A549 (cell line): ENCODE results near the gene ZNF263. TPM values are rescaled to one million over a fixed set of nuclear protein-coding genes. Genes with fewer than 3 reads are reported as not detected.

Experiments
- ATAC-seq, 2 experiments: fragments of 200-7000 bp in 1 of 2; fragments of >200 bp in 1 of 2; cut with Nextera tagmentation in 1 of 2; cut with Tn5 transposase in 1 of 2; 3 replicates each; pipeline versions ENCODE4 v1.8.0 to v1.9.1; 2018 to 2020; ENCODE audit warnings: mild to moderate bottlenecking in 1 of 2, moderate library complexity in 1 of 2
- CTCF ChIA-PET: fragments of 300-600 bp; sonication (Branson Sonifier 250); formaldehyde crosslinking; extraction: SDS; loops from one replicate; lab custom pipeline; 2021; ENCODE audit warnings: antibody characterized with exemption, inconsistent platforms; lab: Yijun Ruan, JAX
- POLR2A ChIA-PET: fragments of 350-600 bp; formaldehyde crosslinking; extraction: SDS; loops from one replicate; lab custom pipeline; 2021; ENCODE audit warnings: antibody characterized with exemption, inconsistent platforms; lab: Yijun Ruan, JAX
- DNase-seq, 2 experiments: peaks; one replicate each; pipeline versions ENCODE4 v3.0.0 to v3.0.0-alpha.2; 2011 to 2016; ENCODE audit warnings: low read depth in 1 of 2, low spot score in 1 of 2
- FAIRE-seq: peaks from 2 replicates; lab custom pipeline; 2011; peaks lifted over from hg19 to GRCh38; lab: Jason Lieb, UNC
- H3K27ac ChIP-seq, 2 experiments: fragments of >200 bp; sonication (Bioruptor Twin); formaldehyde crosslinking; 3 replicates each; pipeline ENCODE4 v1.5.1; 2016 to 2017
- H3K4me1 ChIP-seq: fragments of >200 bp; sonication (Bioruptor Twin); formaldehyde crosslinking; 3 replicates; pipeline ENCODE4 v1.6.1; 2016
- H3K4me2 ChIP-seq: fragments of >200 bp; sonication (Bioruptor Twin); formaldehyde crosslinking; 3 replicates; pipeline ENCODE4 v1.6.1; 2016
- H3K4me3 ChIP-seq: fragments of >200 bp; sonication (Bioruptor Twin); formaldehyde crosslinking; 3 replicates; pipeline ENCODE4 v1.5.1; 2016
- H3K9me3 ChIP-seq: fragments of >200 bp; sonication (Bioruptor Twin); formaldehyde crosslinking; 3 replicates; pipeline ENCODE4 v1.6.1; 2016
- BCL3 ChIP-seq: fragments of >200 bp; sonication (Bioruptor Twin); formaldehyde crosslinking; IDR thresholded peaks from 3 replicates; pipeline ENCODE4 v1.6.1; 2016
- BHLHE40 ChIP-seq: IDR thresholded peaks from 2 replicates; pipeline ENCODE4 v1.6.1; 2012; ENCODE audit warnings: low read depth, low read length, inconsistent platforms
- CBX2 ChIP-seq: fragments of 200-600 bp; sonication (generic); IDR thresholded peaks from 2 replicates; pipeline ENCODE4 v1.6.1; 2016; ENCODE audit warnings: low read depth, mild to moderate bottlenecking, borderline replicate concordance
- CBX8 ChIP-seq: fragments of 200-600 bp; sonication (generic); IDR thresholded peaks from 2 replicates; pipeline ENCODE4 v1.6.1; 2016
- EHF ChIP-seq: fragments of 250-450 bp; sonication (Bioruptor Pico); IDR thresholded peaks from 2 replicates; pipeline ENCODE4 v1.5.0; 2020; ENCODE audit warnings: mild to moderate bottlenecking
- ELK1 ChIP-seq: fragments of 150-350 bp; IDR thresholded peaks from 2 replicates; pipeline ENCODE4 v1.6.1; 2014; ENCODE audit warnings: low read depth, mild to moderate bottlenecking, low read length
- FOSB ChIP-seq: fragments of 250-450 bp; sonication (Bioruptor Pico); IDR thresholded peaks from 2 replicates; pipeline ENCODE4 v1.5.0; 2020; ENCODE audit warnings: mild to moderate bottlenecking, moderate library complexity
- FOSL2 ChIP-seq, 2 experiments: fragments of 450-650 bp in 1 of 2; fragments of >200 bp in 1 of 2; sonication (Bioruptor Twin) in 1 of 2; formaldehyde crosslinking; IDR thresholded peaks; 2 replicates each; pipeline versions ENCODE4 v1.5.0 to v1.6.1; 2016 to 2020; ENCODE audit warnings: mild to moderate bottlenecking in 1 of 2, moderate library complexity in 1 of 2
- FOXS1 ChIP-seq: fragments of 250-450 bp; sonication (Bioruptor Pico); IDR thresholded peaks from 2 replicates; pipeline ENCODE4 v1.5.0; 2020; ENCODE audit warnings: mild to moderate bottlenecking, moderate library complexity
- GATA3 ChIP-seq: IDR thresholded peaks from 2 replicates; pipeline ENCODE4 v1.6.1; 2012; ENCODE audit warnings: borderline replicate concordance
- HES2 ChIP-seq: fragments of >200 bp; sonication (Bioruptor Twin); formaldehyde crosslinking; IDR thresholded peaks from 2 replicates; pipeline ENCODE4 v1.6.1; 2016
- HOXB13 ChIP-seq: fragments of 250-450 bp; sonication (Bioruptor Pico); IDR thresholded peaks from 2 replicates; pipeline ENCODE4 v1.5.0; 2020; ENCODE audit warnings: low read depth, mild to moderate bottlenecking, moderate library complexity
- JUN ChIP-seq, 2 experiments: fragments of >200 bp; sonication (Bioruptor Twin); formaldehyde crosslinking; IDR thresholded peaks; 2 replicates in 1 of 2; 3 replicates in 1 of 2; pipeline ENCODE4 v1.6.1; 2016 to 2017
- JUNB ChIP-seq: fragments of >200 bp; sonication (Bioruptor Twin); formaldehyde crosslinking; IDR thresholded peaks from 2 replicates; pipeline ENCODE4 v1.6.1; 2016
- KDM1A ChIP-seq: fragments of 200-600 bp; sonication (generic); IDR thresholded peaks from 2 replicates; pipeline ENCODE4 v1.6.1; 2016; ENCODE audit warnings: low read depth, mild to moderate bottlenecking
- MAFK ChIP-seq: fragments of 450-650 bp; IDR thresholded peaks from 2 replicates; pipeline ENCODE4 v1.6.1; 2014; ENCODE audit not compliant: partially characterized antibody
- MAZ ChIP-seq: fragments of 150-350 bp; IDR thresholded peaks from 2 replicates; pipeline ENCODE4 v1.6.1; 2014; ENCODE audit warnings: antibody characterized with exemption, low read depth, low read length, borderline replicate concordance
- NFE2L2 ChIP-seq: fragments of 150-350 bp; conservative IDR thresholded peaks from 2 replicates; pipeline ENCODE4 v1.6.1; 2014; ENCODE audit warnings: low read length
- NPAS2 ChIP-seq: fragments of 250-450 bp; sonication (Bioruptor Pico); IDR thresholded peaks from 2 replicates; pipeline ENCODE4 v1.8.0; 2022; ENCODE audit warnings: mild to moderate bottlenecking, moderate library complexity, borderline replicate concordance
- POLR2A ChIP-seq: IDR thresholded peaks from 2 replicates; pipeline ENCODE4 v1.6.1; 2012; ENCODE audit warnings: mild to moderate bottlenecking, low read length
- POLR2AphosphoS2 ChIP-seq: conservative IDR thresholded peaks from 2 replicates; pipeline ENCODE4 v1.6.1; 2012; ENCODE audit warnings: low read length, improper control_type of control experiment, inconsistent platforms
- RFX5 ChIP-seq: fragments of 450-650 bp; IDR thresholded peaks from 2 replicates; pipeline ENCODE4 v1.7.1; 2014; ENCODE audit warnings: antibody characterized with exemption, mild to moderate bottlenecking, moderate library complexity
- SMC3 ChIP-seq: fragments of >200 bp; sonication (Bioruptor Twin); formaldehyde crosslinking; IDR thresholded peaks from 3 replicates; pipeline ENCODE4 v1.6.1; 2018; ENCODE audit warnings: inconsistent platforms
- TP53 ChIP-seq: fragments of 250-450 bp; sonication (Bioruptor Pico); IDR thresholded peaks from 2 replicates; pipeline ENCODE4 v1.5.0; 2021; ENCODE audit warnings: mild to moderate bottlenecking, moderate library complexity
- ZC3H11A ChIP-seq: fragments of 450-650 bp; IDR thresholded peaks from 2 replicates; pipeline ENCODE4 v1.6.1; 2014; ENCODE audit warnings: antibody characterized with exemption, mild to moderate bottlenecking
- ZFP36 ChIP-seq: fragments of 450-650 bp; IDR thresholded peaks from 2 replicates; pipeline ENCODE4 v1.6.1; 2014; ENCODE audit warnings: borderline replicate concordance; ENCODE audit not compliant: partially characterized antibody
- WGBS: methylation state at CpG from one replicate; pipeline ENCODE4 v1.1.6; 2017; ENCODE audit errors: missing lambda C conversion rate; 5-methylcytosine and 5-hydroxymethylcytosine counted together
- polyA minus RNA-seq: library from RNA; depleted of rRNA, polyadenylated mRNA; stranded (reverse); fragments of >200 nt; gene quantifications from 2 replicates; pipeline ENCODE4 v1.2.3, GENCODE V29; 2011; rRNA and poly(A)+ RNA removed
- polyA plus RNA-seq, 4 experiments: library from polyadenylated mRNA; depleted of rRNA in 3 of 4; stranded (reverse); fragments of >200 nt; fragmentation: RNase III in 1 of 4; extraction: RNeasy Plus Mini Kit Qiagen cat#74134 plus additional on column Dnase treatment in 1 of 4; gene quantifications; 2 replicates in 3 of 4; 3 replicates in 1 of 4; pipeline ENCODE4 v1.2.3, GENCODE V29; 2011 to 2017
- TF ChIP-seq, protein P1 (sequence below): IDR thresholded peaks from 2 replicates; pipeline ENCODE4 v1.6.1; 2012
- TF ChIP-seq, protein P2 (sequence below): fragments of 250-450 bp; sonication (Bioruptor Pico); IDR thresholded peaks from 2 replicates; pipeline ENCODE4 v1.5.0; 2020; ENCODE audit warnings: low read depth, mild to moderate bottlenecking, moderate library complexity
- TF ChIP-seq, protein P3 (sequence below): fragments of 200-600 bp; sonication (generic); IDR thresholded peaks from 2 replicates; pipeline ENCODE4 v1.6.1; 2016; ENCODE audit warnings: antibody characterized with exemption, mild to moderate bottlenecking, moderate library complexity
- TF ChIP-seq, protein P4 (sequence below): fragments of >200 bp; sonication (Bioruptor Twin); formaldehyde crosslinking; IDR thresholded peaks from 3 replicates; pipeline ENCODE4 v1.5.1; 2016

The ZNF263 gene
- 20.9 and 38.4 TPM in 2 replicates for polyA plus RNA-seq (2011; rRNA removed)
- polyA plus RNA-seq (2012; cell fraction: cytosol; rRNA removed): 15.2 and 20.5 TPM in 2 replicates
- polyA plus RNA-seq (2012; cell fraction: nucleus; rRNA removed): 24.9 and 36.3 TPM in 2 replicates
- polyA plus RNA-seq (2017; fragmentation: RNase III; extraction: RNeasy Plus Mini Kit Qiagen cat#74134 plus additional on column Dnase treatment): 24.3 to 24.8 TPM (median 24.4 TPM) in 3 replicates
- 31.1 and 34.1 TPM in 2 replicates for polyA minus RNA-seq

- DNase-seq (peak; percentile 97 to 98), ATAC-seq (peak; percentile 94), FAIRE-seq (no peak)
- peak within 1 kb of the TSS; percentile 90 to 97 for H3K27ac ChIP-seq
- 1% methylated on average over 38 of the region's 72 CpGs for WGBS
- H3K4me3 ChIP-seq: peak within 1 kb of the TSS; percentile 80
- H3K9me3 ChIP-seq: peaks cover 38% of the 10 kb centered on the region
- ChIA-PET CTCF (interaction anchor here (1.0 to 1.6 kb wide), 4 partner anchors 16 to 218 kb away, joined by 3 to 4 read pairs (median 4); partner anchors contain the start of genes CLUAP1 and ZNF200), POLR2A (interaction anchor here (0.5 to 3.2 kb wide), 14 partner anchors 10 to 990 kb away, joined by 3 to 15 read pairs (median 8); partner anchors contain the start of genes NAA60, OR1F1, TFAP4 and TIGD7)
- H3K4me1 ChIP-seq: no peaks in the 10 kb centered on the region
- H3K4me2 ChIP-seq: peak within 1 kb of the TSS; percentile 82
- peak; percentile 87; a peak in 4 of 5 replicates for TF ChIP-seq JUN (IDR thresholded peaks at IDR 0.05)
- TF ChIP-seq CBX8: no peak
- TF ChIP-seq SMC3: no peak
- TF ChIP-seq NFE2L2: no peak
- TF ChIP-seq, protein P1, sequence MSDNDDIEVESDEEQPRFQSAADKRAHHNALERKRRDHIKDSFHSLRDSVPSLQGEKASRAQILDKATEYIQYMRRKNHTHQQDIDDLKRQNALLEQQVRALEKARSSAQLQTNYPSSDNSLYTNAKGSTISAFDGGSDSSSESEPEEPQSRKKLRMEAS: peak; percentile 91
- no peak for TF ChIP-seq ELK1
- no peak for TF ChIP-seq JUNB
- TF ChIP-seq HES2: no peak
- TF ChIP-seq POLR2A: peak; percentile 67
- TF ChIP-seq, protein P2, sequence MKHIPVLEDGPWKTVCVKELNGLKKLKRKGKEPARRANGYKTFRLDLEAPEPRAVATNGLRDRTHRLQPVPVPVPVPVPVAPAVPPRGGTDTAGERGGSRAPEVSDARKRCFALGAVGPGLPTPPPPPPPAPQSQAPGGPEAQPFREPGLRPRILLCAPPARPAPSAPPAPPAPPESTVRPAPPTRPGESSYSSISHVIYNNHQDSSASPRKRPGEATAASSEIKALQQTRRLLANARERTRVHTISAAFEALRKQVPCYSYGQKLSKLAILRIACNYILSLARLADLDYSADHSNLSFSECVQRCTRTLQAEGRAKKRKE (CRISPR knock-in tag): peak; percentile 72; the same call in 1 of the 2 replicates
- peak; percentile 61 for TF ChIP-seq NPAS2 (CRISPR knock-in tag)
- no peak for TF ChIP-seq FOXS1 (CRISPR knock-in tag)
- TF ChIP-seq CBX2: no peak
- no peak for TF ChIP-seq MAZ
- TF ChIP-seq, protein P3, sequence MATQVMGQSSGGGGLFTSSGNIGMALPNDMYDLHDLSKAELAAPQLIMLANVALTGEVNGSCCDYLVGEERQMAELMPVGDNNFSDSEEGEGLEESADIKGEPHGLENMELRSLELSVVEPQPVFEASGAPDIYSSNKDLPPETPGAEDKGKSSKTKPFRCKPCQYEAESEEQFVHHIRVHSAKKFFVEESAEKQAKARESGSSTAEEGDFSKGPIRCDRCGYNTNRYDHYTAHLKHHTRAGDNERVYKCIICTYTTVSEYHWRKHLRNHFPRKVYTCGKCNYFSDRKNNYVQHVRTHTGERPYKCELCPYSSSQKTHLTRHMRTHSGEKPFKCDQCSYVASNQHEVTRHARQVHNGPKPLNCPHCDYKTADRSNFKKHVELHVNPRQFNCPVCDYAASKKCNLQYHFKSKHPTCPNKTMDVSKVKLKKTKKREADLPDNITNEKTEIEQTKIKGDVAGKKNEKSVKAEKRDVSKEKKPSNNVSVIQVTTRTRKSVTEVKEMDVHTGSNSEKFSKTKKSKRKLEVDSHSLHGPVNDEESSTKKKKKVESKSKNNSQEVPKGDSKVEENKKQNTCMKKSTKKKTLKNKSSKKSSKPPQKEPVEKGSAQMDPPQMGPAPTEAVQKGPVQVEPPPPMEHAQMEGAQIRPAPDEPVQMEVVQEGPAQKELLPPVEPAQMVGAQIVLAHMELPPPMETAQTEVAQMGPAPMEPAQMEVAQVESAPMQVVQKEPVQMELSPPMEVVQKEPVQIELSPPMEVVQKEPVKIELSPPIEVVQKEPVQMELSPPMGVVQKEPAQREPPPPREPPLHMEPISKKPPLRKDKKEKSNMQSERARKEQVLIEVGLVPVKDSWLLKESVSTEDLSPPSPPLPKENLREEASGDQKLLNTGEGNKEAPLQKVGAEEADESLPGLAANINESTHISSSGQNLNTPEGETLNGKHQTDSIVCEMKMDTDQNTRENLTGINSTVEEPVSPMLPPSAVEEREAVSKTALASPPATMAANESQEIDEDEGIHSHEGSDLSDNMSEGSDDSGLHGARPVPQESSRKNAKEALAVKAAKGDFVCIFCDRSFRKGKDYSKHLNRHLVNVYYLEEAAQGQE: no peak
- TF ChIP-seq ZC3H11A: no peak
- TF ChIP-seq FOSB (CRISPR knock-in tag): no peak
- TF ChIP-seq, protein P4, sequence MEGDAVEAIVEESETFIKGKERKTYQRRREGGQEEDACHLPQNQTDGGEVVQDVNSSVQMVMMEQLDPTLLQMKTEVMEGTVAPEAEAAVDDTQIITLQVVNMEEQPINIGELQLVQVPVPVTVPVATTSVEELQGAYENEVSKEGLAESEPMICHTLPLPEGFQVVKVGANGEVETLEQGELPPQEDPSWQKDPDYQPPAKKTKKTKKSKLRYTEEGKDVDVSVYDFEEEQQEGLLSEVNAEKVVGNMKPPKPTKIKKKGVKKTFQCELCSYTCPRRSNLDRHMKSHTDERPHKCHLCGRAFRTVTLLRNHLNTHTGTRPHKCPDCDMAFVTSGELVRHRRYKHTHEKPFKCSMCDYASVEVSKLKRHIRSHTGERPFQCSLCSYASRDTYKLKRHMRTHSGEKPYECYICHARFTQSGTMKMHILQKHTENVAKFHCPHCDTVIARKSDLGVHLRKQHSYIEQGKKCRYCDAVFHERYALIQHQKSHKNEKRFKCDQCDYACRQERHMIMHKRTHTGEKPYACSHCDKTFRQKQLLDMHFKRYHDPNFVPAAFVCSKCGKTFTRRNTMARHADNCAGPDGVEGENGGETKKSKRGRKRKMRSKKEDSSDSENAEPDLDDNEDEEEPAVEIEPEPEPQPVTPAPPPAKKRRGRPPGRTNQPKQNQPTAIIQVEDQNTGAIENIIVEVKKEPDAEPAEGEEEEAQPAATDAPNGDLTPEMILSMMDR: no peak
- TF ChIP-seq POLR2AphosphoS2: no peak
- no peak; the same call in 1 of the 2 replicates for TF ChIP-seq RFX5
- no peak for TF ChIP-seq GATA3
- TF ChIP-seq BHLHE40: peak; percentile 98
- TF ChIP-seq KDM1A: no peak
- TF ChIP-seq MAFK: peak; percentile 9
- TF ChIP-seq BCL3: peak; percentile 61; the same call in 1 of the 3 replicates
- TF ChIP-seq EHF (CRISPR knock-in tag): no peak
- TF ChIP-seq HOXB13 (CRISPR knock-in tag): no peak
- TF ChIP-seq ZFP36: no peak
- no peak for TF ChIP-seq TP53
- TF ChIP-seq FOSL2 (IDR thresholded peaks at IDR 0.05): no peak
- peak; percentile 24; the same call in 1 of the 2 replicates for TF ChIP-seq FOSL2 (CRISPR knock-in tag; IDR thresholded peaks at IDR 0.05)
These were observed at the start of gene ZNF263 for GRCh38 chr16:3282730-3283542. ZNF263 (plus strand) TSS chr16:3283491; CDS start chr16:3283819, 328 bp downstream.
